HG03066 (cell line): ENCODE results near the gene WAC.
"Not testable (repeated sequence)": the region's sequence is repeated elsewhere in the genome, so short reads cannot be mapped to it uniquely, and the experiment has no call there.

ENCODE experiments used
- ATAC-seq: cut with Tn5 transposase; IDR thresholded peaks from one replicate; pipeline ENCODE4 v1.9.1; 2021; ENCODE audit warnings: low read depth; ENCODE audit not compliant: unreplicated experiment

Gene WAC

GRCh38 chr10:28604567-28605536, 71.9 kb downstream of the WAC start:
- no peak for ATAC-seq

DNA sequence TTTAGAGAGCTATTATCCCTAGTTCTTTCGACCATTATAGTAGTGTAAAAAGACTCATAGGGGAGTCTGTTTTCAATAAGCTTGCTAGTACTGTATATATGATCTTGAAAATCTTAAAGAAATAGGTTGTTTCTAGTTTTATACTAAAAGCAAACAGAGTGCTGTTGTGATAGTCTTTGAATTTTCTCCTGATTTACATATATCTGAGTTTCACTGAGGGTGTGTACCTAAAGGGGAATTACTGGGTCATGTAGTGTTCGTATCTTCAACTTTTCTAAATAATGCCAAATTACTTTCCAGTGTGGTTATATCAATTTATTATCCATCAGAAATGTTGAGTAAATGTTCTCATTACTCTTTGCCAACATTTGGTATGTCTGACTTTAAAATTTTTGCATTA, 73.7 kb downstream of the WAC start:
- no peak for ATAC-seq

GRCh38 chr10:28609636-28610035, 76.7 kb downstream of the WAC start:
- ATAC-seq, result not testable (repeated sequence)

DNA sequence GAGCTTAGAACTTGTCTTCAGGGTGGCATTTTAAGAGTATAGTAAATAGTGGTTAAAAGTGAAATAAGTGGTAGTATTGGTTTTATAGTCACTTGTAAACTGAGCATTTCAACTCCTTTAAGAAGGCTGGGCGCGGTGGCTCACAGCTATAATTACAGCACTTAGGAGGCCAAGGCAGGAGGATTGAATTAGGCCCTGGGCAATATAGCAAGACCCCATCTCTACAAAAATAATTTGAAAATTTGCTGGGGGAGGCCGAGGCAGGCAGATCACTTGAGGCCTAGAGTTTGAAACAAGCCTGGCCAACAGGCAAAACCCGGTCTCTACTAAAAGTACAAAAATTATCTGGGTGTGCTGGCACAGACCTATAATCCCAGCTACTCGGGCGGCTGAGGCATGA, 80.0 kb downstream of the WAC start:
- no peak for ATAC-seq

- no peak for ATAC-seq
Observed at GRCh38 chr10:28616514-28616913, 83.6 kb downstream of the WAC start.

DNA sequence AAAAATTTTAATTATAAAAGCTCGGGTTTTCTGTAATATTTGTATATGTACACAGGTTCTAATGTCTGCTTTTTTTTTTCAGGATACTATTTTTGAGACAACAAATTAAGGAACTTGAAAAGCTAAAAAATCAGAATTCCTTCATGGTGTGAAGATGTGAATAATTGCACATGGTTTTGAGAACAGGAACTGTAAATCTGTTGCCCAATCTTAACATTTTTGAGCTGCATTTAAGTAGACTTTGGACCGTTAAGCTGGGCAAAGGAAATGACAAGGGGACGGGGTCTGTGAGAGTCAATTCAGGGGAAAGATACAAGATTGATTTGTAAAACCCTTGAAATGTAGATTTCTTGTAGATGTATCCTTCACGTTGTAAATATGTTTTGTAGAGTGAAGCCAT, 86.5 kb downstream of the WAC start:
- no peak for ATAC-seq

GRCh38 chr10:28620251-28620650, 87.3 kb downstream of the WAC start:
- ATAC-seq, result no peak

GRCh38 chr10:28623483-28623882, 90.6 kb downstream of the WAC start:
- no peak for ATAC-seq

- ATAC-seq, result no peak
Observed at GRCh38 chr10:28624351-28624750, 91.4 kb downstream of the WAC start.

DNA sequence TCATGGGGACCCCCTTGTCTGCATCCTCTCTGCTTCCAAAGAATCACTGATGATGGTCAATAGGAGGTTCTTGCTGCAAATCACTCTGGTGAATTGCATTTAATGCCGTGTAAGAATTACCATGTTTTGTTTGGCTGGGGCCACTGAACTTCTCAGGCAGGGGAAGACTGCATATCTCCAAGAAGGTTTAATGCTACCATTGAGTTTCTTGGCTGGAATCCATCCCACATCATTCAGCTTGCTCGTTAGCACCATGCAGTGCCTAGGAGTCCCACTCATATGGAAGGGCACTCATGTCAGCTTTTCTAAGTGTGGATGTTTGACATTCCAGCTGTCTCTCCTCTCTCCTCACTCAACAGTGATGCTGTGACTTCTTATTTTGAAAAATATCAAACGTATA, 94.2 kb downstream of the WAC start:
- no peak for ATAC-seq

GRCh38 chr10:28628184-28628893, 95.4 kb downstream of the WAC start:
- no peak for ATAC-seq

DNA sequence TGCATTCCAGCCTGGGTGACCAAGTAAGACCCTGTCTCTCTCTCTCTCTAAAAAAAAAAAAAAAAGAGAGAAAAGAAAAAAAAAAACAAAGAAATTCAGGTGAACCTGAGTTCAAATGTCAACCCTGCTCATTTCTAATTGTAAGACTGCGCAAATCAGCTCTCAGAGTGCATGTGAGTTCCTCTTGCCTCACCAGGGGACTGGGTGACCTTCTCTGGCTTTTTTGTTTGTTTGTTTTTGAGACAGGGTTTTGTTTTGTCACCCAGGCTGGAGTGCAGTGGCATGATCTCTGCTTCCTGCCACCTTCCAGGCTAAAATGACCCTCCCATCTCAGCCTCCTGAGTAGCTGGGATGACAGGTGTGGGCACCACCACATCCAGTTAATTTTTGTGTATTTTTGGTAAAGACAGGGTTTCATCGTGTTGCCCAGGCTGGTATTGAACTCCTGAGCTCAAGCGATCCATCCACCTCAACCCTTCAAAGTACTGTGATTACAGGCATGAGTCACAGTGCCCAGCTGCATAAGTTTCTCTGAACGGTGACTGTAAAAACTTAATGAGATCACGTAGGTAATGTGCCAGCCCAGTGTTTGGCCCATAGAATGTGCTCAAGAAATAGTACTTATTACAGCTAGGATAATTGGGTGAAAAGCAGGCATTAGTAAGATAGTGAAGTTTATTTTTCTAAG, 99.1 kb downstream of the WAC start:
- no peak for ATAC-seq

DNA sequence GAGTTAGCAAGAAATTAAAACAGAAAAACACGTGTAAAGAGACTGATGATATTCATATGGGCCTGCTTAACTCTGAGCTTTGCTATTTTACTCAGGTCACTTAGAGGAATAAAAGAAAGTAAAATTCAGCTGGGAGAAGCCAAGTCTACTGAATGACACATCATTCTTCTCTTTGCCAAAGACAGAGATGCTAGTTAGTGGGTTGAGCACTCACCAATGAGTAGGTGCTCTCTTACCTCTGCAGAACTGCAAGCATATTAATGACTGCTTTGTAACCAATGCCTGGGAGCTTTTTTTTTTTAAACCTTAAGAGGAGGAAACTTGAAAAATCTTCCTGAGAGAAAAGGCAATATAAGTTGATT, 99.6 kb downstream of the WAC start:
- ATAC-seq, result no peak

DNA sequence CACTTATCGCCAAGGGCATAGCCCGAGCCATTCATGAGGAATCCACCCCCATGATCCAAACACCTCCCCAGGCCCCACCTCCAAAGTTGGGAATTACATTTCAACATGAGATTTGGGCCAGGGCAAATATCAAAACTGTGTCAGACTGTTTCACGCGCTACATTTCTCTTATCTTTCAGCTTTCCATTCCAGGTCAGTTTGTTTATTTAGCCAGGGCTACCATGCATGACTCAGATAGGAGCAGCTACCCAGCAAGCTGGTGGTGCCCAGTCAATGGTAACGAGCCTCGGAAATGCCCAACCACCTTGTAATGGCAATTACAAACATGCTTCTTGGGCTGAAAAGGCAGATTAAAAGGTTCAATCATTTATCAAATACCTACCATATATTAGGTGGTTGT, 100.8 kb downstream of the WAC start:
- no peak for ATAC-seq

DNA sequence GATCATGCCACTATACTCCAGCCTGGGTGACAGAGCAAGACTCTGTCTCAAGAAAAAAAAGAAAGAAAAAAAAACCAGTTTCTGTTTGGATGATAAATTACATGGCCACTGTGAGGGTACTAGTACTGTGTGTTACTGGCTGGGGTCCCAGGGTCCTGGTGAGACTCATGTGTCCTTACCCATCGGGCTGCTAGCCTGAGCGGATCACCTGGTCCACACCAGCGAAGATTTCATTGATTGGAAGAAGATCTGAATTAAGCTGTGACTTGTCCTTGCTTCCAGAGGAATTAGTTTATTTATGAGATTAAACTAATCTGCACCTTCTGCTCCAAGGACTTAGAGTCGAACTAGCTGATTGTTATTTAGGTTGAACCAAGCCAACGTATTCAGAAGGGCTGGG, 104.4 kb downstream of the WAC start:
- no peak for ATAC-seq

DNA sequence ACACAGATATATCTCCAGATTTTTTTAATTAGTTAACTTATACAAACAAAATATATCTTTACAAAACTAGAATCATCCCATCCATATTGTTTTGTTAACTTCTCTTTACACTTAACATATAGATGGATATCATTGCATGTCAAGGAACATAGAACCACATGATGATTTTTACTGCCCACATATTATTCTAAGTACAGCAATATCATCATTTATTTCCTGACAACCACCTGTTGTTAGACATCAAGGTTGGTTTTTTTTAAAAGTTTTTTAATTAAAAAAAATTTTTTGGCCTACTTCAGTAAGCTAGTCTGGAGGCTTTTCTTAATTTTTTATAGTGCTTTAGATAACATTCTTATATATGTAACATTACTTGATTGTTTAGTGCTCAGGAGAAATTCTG, 105.5 kb downstream of the WAC start:
- no peak for ATAC-seq

GRCh38 chr10:28640551-28640950, 107.6 kb downstream of the WAC start:
- no peak for ATAC-seq

DNA sequence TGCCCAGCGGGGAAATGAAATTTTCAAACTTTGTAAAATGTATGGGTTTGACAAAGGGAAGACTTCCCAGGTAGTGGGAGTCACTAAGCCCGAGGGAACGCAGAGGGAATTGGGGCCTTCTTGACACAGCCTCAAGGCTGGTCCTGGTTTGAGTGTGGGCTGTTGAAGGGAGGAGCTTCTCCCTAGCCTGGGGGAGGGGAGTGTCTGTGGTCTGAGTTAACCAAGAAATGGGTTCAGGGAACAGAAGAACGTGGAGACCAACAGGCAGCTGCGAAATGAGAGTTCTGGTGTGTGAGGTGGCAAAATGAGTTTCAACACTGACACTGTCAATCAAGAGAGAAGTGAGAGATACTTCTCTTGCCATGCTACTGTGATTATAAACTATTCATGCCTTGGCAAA, 111.7 kb downstream of the WAC start:
- ATAC-seq, result no peak

GRCh38 chr10:28652106-28652505, 119.2 kb downstream of the WAC start:
- ATAC-seq, result no peak

GRCh38 chr10:28652703-28653102, 119.8 kb downstream of the WAC start:
- ATAC-seq, result no peak

DNA sequence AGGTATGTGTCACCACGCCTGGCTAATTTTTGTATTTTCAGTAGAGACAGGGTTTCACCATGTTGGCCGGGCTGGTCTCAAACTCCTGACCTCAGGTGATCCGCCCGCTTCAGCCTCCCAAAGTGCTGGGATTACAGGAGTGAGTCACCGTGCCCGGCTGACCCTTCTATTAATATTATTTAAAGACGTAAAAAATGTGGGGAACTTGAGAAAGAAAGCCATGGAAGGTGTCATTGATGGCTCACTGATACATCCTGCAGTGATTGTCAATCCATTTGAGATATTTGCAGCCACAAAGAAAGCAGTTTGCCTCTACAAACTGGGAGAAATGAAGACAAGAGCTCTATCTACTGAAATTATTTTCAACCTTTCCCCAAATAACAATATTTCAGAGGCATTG, 125.9 kb downstream of the WAC start:
- ATAC-seq, result not testable (repeated sequence)
